Endodermal cell (in vitro differentiated cells): ENCODE results near the gene PRSS33. TPM values are rescaled to one million over a fixed set of nuclear protein-coding genes. Genes with fewer than 3 reads are reported as not detected.
A peak's percentile ranks its signal among the peaks of the same experiment; 100 is the strongest.

Source experiments
- DNase-seq: peaks from one replicate; pipeline ENCODE4 v3.0.0-alpha.2; 2017
- H3K27ac ChIP-seq: 2 replicates; pipeline ENCODE4 v1.5.1; 2013; ENCODE audit warnings: mild to moderate bottlenecking, low read depth, low read length, moderate library complexity
- H3K27me3 ChIP-seq: 2 replicates; pipeline ENCODE4 v1.6.1; 2013; ENCODE audit warnings: mild to moderate bottlenecking, low read length, moderate library complexity; ENCODE audit not compliant: insufficient read depth, control insufficient read depth, poor library complexity, severe bottlenecking
- H3K36me3 ChIP-seq: 2 replicates; pipeline ENCODE4 v1.7.0; 2013; ENCODE audit warnings: mild to moderate bottlenecking, low read length, moderate library complexity; ENCODE audit not compliant: control insufficient read depth, insufficient read depth
- H3K4me1 ChIP-seq: one replicate; pipeline ENCODE4 v1.7.0; 2013; ENCODE audit warnings: low read length; ENCODE audit not compliant: control insufficient read depth, insufficient read depth
- H3K4me3 ChIP-seq: 2 replicates; pipeline ENCODE4 v1.5.1; 2013; ENCODE audit warnings: mild to moderate bottlenecking, low read length, moderate library complexity
- H3K9ac ChIP-seq: 2 replicates; pipeline ENCODE4 v1.6.1; 2013; ENCODE audit warnings: mild to moderate bottlenecking, low read length, moderate library complexity; ENCODE audit not compliant: poor library complexity, severe bottlenecking; ENCODE audit errors: extremely low read depth
- H3K9me3 ChIP-seq: 2 replicates; pipeline ENCODE4 v1.6.1; 2013; ENCODE audit warnings: mild to moderate bottlenecking, low read length, moderate library complexity; ENCODE audit not compliant: control insufficient read depth
- H3K27ac Mint-ChIP-seq: 2 replicates; pipeline ENCODE4 v1.8.0; 2020; ENCODE audit warnings: mixed read lengths
- H3K27me3 Mint-ChIP-seq: 2 replicates; pipeline ENCODE4 v1.8.0; 2021; ENCODE audit warnings: mild to moderate bottlenecking, mixed read lengths; ENCODE audit not compliant: insufficient read depth
- H3K36me3 Mint-ChIP-seq: 2 replicates; pipeline ENCODE4 v1.8.0; 2020; ENCODE audit warnings: low read depth, mixed read lengths
- H3K4me1 Mint-ChIP-seq: 2 replicates; pipeline ENCODE4 v1.8.0; 2020; ENCODE audit warnings: mixed read lengths
- H3K4me3 Mint-ChIP-seq: 2 replicates; pipeline ENCODE4 v1.8.0; 2020; ENCODE audit warnings: mild to moderate bottlenecking, moderate library complexity, mixed read lengths
- H3K9me3 Mint-ChIP-seq: 2 replicates; pipeline ENCODE4 v1.8.0; 2020; ENCODE audit warnings: mild to moderate bottlenecking, mixed read lengths
- WGBS, 2 experiments: methylation state at CpG; one replicate each; pipeline versions ENCODE4 v1.1.5 to v1.1.7; 2013; ENCODE audit warnings: missing lambda C conversion rate in 2 of 2, mixed read lengths in 1 of 2; ENCODE audit not compliant: insufficient coverage in 1 of 2, insufficient read length in 1 of 2; 5-methylcytosine and 5-hydroxymethylcytosine counted together
- total RNA-seq, 2 donors: library from RNA; stranded (reverse); fragmentation: NEBNext Ultra II Directional in 1 of 2; extraction: Animal tissue kit (Norgen Biotek cat#: 25700) in 1 of 2; gene quantifications; 2 replicates in 1 of 2; 3 replicates in 1 of 2; pipeline ENCODE4 v1.2.1, GENCODE V29; 2021
- TF ChIP-seq, protein P1 (sequence below): fragments of 200-600 bp; sonication (generic); conservative IDR thresholded peaks from 2 replicates; pipeline ENCODE4 v1.5.0; 2021; ENCODE audit warnings: antibody characterized with exemption, mild to moderate bottlenecking

The PRSS33 gene
- total RNA-seq, 2 donors from 2014 or later = 0.35 TPM; not detected in 1

GRCh38 chr16:2761472-2761871, 25.9 kb downstream of the PRSS33 start:
- H3K27ac ChIP-seq = no peak overlapping the region
- peaks cover 100% of the 10 kb centered on the region for H3K36me3 ChIP-seq
- no peak for DNase-seq
- Mint-ChIP-seq H3K4me3 (no peak overlapping the region), H3K4me1 (no peaks in the 10 kb centered on the region), H3K9me3 (peaks cover 23% of the 10 kb centered on the region), H3K36me3 (peaks cover 100% of the 10 kb centered on the region), H3K27me3 (no peaks in the 10 kb centered on the region), H3K27ac (no peak overlapping the region)
- WGBS, 2 experiments = 92 to 100% methylated on average over 6 to 10 of the region's 10 CpGs
- no peaks in the 10 kb centered on the region for H3K27me3 ChIP-seq
- H3K4me3 ChIP-seq = no peak overlapping the region
- H3K4me1 ChIP-seq = no peaks in the 10 kb centered on the region
- TF ChIP-seq, protein P1, sequence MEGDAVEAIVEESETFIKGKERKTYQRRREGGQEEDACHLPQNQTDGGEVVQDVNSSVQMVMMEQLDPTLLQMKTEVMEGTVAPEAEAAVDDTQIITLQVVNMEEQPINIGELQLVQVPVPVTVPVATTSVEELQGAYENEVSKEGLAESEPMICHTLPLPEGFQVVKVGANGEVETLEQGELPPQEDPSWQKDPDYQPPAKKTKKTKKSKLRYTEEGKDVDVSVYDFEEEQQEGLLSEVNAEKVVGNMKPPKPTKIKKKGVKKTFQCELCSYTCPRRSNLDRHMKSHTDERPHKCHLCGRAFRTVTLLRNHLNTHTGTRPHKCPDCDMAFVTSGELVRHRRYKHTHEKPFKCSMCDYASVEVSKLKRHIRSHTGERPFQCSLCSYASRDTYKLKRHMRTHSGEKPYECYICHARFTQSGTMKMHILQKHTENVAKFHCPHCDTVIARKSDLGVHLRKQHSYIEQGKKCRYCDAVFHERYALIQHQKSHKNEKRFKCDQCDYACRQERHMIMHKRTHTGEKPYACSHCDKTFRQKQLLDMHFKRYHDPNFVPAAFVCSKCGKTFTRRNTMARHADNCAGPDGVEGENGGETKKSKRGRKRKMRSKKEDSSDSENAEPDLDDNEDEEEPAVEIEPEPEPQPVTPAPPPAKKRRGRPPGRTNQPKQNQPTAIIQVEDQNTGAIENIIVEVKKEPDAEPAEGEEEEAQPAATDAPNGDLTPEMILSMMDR = no peak
- H3K9ac ChIP-seq = no peak overlapping the region
- H3K9me3 ChIP-seq = peaks cover 51% of the 10 kb centered on the region

GRCh38 chr16:2757344-2757743, 30.0 kb downstream of the PRSS33 start:
- peaks cover 21% of the 10 kb centered on the region for H3K4me1 Mint-ChIP-seq

DNA sequence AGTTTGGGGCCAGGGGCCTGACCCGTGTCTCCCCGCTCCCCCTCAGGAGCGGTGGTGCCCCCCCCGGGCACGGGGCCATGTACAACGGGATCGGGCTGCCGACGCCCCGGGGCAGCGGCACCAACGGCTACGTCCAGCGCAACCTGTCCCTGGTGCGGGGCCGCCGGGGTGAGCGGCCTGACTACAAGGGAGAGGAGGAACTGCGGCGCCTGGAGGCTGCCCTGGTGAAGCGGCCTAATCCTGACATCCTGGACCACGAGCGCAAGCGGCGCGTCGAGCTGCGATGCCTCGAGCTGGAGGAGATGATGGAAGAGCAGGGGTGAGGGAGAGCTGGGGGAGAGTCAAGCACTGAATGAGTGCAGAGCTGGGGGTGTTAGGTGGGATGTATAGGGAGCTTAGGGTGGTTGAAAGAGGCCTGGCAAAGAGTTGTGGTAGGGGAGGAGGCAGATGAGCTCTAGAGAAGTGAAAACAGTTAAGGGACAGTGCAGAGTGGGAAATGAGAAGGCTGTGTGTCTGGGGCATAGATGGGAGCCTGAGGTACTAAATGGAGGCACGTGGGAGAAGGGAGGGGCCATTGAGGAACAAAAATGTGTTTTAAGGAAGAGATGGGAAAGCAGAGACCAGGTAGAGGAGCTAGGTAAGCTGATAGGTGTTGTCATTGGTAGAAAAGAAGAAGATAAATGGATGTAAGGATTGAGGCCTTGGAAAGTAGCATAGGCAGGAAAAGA, 30.9 kb downstream of the PRSS33 start:
- H3K27ac Mint-ChIP-seq = peak overlapping the region; percentile 64
- Histone ChIP-seq H3K9me3 (peaks cover 14% of the 10 kb centered on the region), H3K9ac (no peak overlapping the region), H3K27ac (no peak overlapping the region), H3K27me3 (no peaks in the 10 kb centered on the region), H3K36me3 (peaks cover 69% of the 10 kb centered on the region), H3K4me1 (no peaks in the 10 kb centered on the region), H3K4me3 (no peak overlapping the region)
- H3K4me3 Mint-ChIP-seq = no peak overlapping the region
- no peaks in the 10 kb centered on the region for H3K27me3 Mint-ChIP-seq
- 94 to 96% methylated on average over 28 to 30 of the region's 30 CpGs for WGBS, 2 experiments
- TF ChIP-seq, protein P1 = no peak
- peaks cover 22% of the 10 kb centered on the region for H3K4me1 Mint-ChIP-seq
- DNase-seq = no peak
- H3K9me3 Mint-ChIP-seq = peaks cover 4% of the 10 kb centered on the region
- H3K36me3 Mint-ChIP-seq = peaks cover 75% of the 10 kb centered on the region

More at GRCh38 chr16:2757344-2757743, 30.0 kb downstream of the PRSS33 start:
- no peak for DNase-seq
- H3K4me3 ChIP-seq = no peak overlapping the region
- Mint-ChIP-seq H3K36me3 (peaks cover 83% of the 10 kb centered on the region), H3K9me3 (peaks cover 13% of the 10 kb centered on the region), H3K27ac (peak overlapping the region; percentile 64), H3K4me3 (no peak overlapping the region), H3K27me3 (no peaks in the 10 kb centered on the region)
- peaks cover 23% of the 10 kb centered on the region for H3K9me3 ChIP-seq
- no peaks in the 10 kb centered on the region for H3K4me1 ChIP-seq
- TF ChIP-seq, protein P1 = no peak
- 94 to 98% methylated on average over 9 to 11 of the region's 11 CpGs for WGBS, 2 experiments
- H3K9ac ChIP-seq = no peak overlapping the region
- no peaks in the 10 kb centered on the region for H3K27me3 ChIP-seq
- H3K27ac ChIP-seq = no peak overlapping the region
- peaks cover 78% of the 10 kb centered on the region for H3K36me3 ChIP-seq
